Measurements from ENCODE around the gene PKP4. TPM values are rescaled to one million over a fixed set of nuclear protein-coding genes. Genes with fewer than 3 reads are reported as not detected.

The PKP4 gene
- total RNA-seq, 2 experiments from 2014 or later: 33.7 to 38.7 TPM

DNA sequence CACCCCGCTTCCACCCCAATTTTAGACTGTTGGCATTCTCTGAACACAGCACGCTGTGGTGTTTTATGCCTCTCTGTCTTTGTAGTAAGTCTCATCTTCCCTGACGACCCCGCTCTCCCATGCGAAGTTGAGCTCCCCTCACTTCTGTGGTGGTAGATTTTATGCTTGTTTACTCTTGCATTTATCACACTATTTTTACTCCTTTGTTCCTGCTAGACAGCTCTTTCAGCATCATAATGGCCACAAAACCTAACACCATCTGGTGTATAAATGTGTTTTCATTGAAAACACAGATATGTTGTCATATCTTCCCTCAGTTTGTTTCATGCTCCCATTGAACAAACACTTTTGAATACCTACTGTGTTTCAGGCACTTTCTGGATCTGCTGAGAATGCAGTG, 57.1 kb downstream of the PKP4 start:
- H3K9me3 Mint-ChIP-seq: no peaks in the 10 kb centered on the region
- H3K36me3 Mint-ChIP-seq (ENCODE audit: low read depth): peaks cover 2% of the 10 kb centered on the region
- intact Hi-C loops (cut with micrococcal nuclease): no loop called here
- ATAC-seq (no peak), DNase-seq (no peak)
- ChIA-PET POLR2A (no interaction called here), CTCF (no interaction called here)
- no peaks in the 10 kb centered on the region for H3K27me3 Mint-ChIP-seq
- H3K4me1 Mint-ChIP-seq (ENCODE audit: low read depth): peaks cover 6% of the 10 kb centered on the region
- TF ChIP-seq, protein P1, sequence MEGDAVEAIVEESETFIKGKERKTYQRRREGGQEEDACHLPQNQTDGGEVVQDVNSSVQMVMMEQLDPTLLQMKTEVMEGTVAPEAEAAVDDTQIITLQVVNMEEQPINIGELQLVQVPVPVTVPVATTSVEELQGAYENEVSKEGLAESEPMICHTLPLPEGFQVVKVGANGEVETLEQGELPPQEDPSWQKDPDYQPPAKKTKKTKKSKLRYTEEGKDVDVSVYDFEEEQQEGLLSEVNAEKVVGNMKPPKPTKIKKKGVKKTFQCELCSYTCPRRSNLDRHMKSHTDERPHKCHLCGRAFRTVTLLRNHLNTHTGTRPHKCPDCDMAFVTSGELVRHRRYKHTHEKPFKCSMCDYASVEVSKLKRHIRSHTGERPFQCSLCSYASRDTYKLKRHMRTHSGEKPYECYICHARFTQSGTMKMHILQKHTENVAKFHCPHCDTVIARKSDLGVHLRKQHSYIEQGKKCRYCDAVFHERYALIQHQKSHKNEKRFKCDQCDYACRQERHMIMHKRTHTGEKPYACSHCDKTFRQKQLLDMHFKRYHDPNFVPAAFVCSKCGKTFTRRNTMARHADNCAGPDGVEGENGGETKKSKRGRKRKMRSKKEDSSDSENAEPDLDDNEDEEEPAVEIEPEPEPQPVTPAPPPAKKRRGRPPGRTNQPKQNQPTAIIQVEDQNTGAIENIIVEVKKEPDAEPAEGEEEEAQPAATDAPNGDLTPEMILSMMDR (IDR thresholded peaks at IDR 0.05): no peak
- H3K4me3 Mint-ChIP-seq: no peak overlapping the region
- H3K27ac Mint-ChIP-seq: no peak overlapping the region

DNA sequence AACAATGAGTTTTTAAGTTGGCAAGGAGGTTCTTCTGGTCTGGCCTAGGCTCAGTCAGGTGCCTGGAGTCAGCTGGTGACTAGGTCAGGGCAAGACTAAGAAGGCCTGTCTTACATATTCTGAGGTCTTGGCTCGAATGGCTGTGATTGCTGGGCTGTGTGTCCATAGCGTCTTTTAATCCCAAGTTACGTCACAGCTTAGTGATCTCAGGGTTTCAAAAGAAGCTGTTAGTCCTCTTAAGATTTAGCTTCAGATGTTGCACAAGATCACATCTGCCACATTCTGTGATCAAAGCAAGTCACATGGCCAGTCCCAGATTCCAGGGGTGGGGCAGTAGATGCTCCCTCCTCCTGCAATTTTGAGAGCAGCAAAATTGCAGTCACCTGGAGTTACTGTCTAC, 61.3 kb downstream of the PKP4 start:
- Mint-ChIP-seq H3K27ac (no peak overlapping the region), H3K27me3 (no peaks in the 10 kb centered on the region), H3K36me3 (ENCODE audit: low read depth) (peaks cover 4% of the 10 kb centered on the region), H3K9me3 (no peaks in the 10 kb centered on the region), H3K4me1 (ENCODE audit: low read depth) (no peaks in the 10 kb centered on the region), H3K4me3 (no peak overlapping the region)
- intact Hi-C loops (cut with micrococcal nuclease): no loop called here
- CTCF ChIA-PET: no interaction called here
- DNase-seq (no peak), ATAC-seq (no peak)
- TF ChIP-seq, protein P1 (IDR thresholded peaks at IDR 0.05): no peak
- POLR2A ChIA-PET: no interaction called here

DNA sequence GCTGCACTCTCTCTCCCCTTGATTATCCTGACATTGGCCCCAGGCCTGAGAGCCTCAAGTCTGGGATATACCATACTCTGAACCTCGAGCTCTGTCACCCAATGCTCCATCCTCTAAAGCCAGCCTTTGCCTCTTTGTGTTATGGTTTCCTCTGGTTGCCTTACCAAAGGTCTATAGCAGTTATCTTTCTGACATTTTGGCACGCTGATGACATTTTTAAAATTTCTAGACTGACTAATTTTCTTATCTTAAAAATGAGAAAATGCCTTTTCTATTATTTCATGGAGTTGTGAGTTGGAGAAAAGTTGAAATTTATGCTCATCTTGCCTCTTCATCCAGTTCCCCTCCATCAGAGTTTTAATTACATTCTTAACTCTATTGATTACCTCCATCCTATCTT, 62.7 kb downstream of the PKP4 start:
- Mint-ChIP-seq H3K27ac (no peak overlapping the region), H3K4me1 (ENCODE audit: low read depth) (no peaks in the 10 kb centered on the region), H3K4me3 (no peak overlapping the region), H3K36me3 (ENCODE audit: low read depth) (peaks cover 4% of the 10 kb centered on the region), H3K27me3 (no peaks in the 10 kb centered on the region), H3K9me3 (no peaks in the 10 kb centered on the region)
- CTCF ChIA-PET: no interaction called here
- TF ChIP-seq, protein P1 (IDR thresholded peaks at IDR 0.05): no peak
- no peak for ATAC-seq
- no peak for DNase-seq
- POLR2A ChIA-PET: no interaction called here
- intact Hi-C loops (cut with micrococcal nuclease): no loop called here

DNA sequence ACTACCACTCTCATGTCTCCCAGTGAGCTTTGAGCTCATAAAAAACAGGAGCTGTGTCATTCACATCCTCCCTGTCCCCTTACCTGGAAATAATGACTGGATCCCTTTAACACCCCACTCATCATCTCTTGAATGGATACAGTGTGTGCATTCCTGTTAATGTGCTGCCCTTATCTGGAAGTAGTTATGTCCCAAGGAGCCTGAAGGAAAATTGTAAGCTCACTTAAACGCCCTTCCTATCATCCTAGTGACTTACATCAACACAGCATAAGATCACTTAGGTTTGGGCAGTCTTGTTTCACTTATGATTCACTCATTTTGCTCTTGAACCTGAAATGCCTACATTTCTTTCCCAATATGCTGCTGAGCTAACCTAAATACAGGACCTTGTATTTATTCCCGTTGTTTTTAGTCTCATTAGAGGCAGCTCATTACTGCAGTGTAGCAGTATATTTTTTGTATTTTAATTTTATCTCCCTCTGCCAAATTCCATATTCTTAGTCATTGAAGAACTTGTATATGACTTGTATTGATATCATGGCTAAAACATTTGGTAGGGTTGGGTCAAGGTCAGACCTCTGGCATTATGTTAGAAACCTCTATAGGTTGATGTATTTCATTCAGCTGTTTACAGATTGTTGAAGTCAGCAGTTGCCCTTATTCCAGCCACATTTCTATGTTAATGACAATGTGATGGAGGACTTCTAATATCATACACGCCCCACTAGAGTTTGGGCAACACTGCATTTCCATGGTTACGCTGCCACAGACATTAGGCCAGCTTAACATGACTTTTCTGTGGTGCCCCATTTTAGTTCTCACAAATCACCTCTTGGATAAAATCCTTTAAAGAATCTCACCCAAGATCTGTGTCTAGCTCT, 72.9 kb downstream of the PKP4 start:
- H3K4me1 Mint-ChIP-seq (ENCODE audit: low read depth): no peaks in the 10 kb centered on the region
- H3K27ac Mint-ChIP-seq: no peak overlapping the region
- H3K27me3 Mint-ChIP-seq: no peaks in the 10 kb centered on the region
- no peaks in the 10 kb centered on the region for H3K36me3 Mint-ChIP-seq (ENCODE audit: low read depth)
- TF ChIP-seq, protein P1 (IDR thresholded peaks at IDR 0.05): no peak
- CTCF ChIA-PET: interaction anchor here (0.7 kb wide), 1 partner anchor 37 kb away, joined by 3 read pairs; no protein-coding TSS in a partner anchor
- intact Hi-C loops (cut with micrococcal nuclease): no loop called here
- no peak for ATAC-seq
- no peak overlapping the region for H3K4me3 Mint-ChIP-seq
- POLR2A ChIA-PET: no interaction called here
- no peak for DNase-seq
- no peaks in the 10 kb centered on the region for H3K9me3 Mint-ChIP-seq

DNA sequence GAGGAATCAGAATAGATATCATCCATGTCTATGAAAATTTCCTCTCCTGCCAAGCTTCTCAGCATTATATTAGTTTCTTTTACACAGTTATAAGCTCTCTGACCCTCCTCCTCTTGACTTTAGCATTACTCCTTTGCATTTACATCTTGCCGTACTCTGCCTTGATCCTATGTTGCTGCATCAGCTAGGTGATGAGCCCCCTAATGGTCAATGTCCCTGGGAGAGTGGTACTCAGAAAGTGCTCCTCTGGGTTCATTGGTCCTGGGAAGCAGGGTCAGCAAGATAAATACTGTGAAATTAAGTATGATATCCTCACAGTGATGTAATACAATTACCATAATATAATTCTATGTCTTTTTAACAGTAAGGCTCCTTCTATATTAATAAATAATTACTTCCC, 74.1 kb downstream of the PKP4 start:
- Mint-ChIP-seq H3K4me3 (no peak overlapping the region), H3K9me3 (no peaks in the 10 kb centered on the region), H3K27ac (no peak overlapping the region), H3K27me3 (no peaks in the 10 kb centered on the region), H3K4me1 (ENCODE audit: low read depth) (no peaks in the 10 kb centered on the region), H3K36me3 (ENCODE audit: low read depth) (no peaks in the 10 kb centered on the region)
- intact Hi-C loops (cut with micrococcal nuclease): no loop called here
- ATAC-seq (no peak), DNase-seq (no peak)
- ChIA-PET POLR2A (no interaction called here), CTCF (no interaction called here)
- TF ChIP-seq, protein P1 (IDR thresholded peaks at IDR 0.05): no peak

All from activated CD8-positive, alpha-beta T cell treated with anti-CD3 and anti-CD28 coated beads for 36 hours (primary cell).